Esophagus squamous epithelium (tissue), 4 donors: Measurements from ENCODE around the gene RSPH6A.

Experiments used
- CTCF ChIP-seq, 6 experiments: fragments of 450-650 bp in 4 of 6; fragments of 200-600 bp in 2 of 6; sonication (generic) in 2 of 6; IDR thresholded peaks; one replicate each; pipeline ENCODE4 v1.5.1; 2016 to 2019; ENCODE audit warnings: antibody characterized with exemption in 6 of 6, mild to moderate bottlenecking in 4 of 6, moderate library complexity in 4 of 6
- POLR2A ChIP-seq, 4 donors: fragments of 450-650 bp; IDR thresholded peaks; one replicate each; pipeline ENCODE4 v1.6.1; 2017; ENCODE audit warnings: antibody characterized with exemption in 4 of 4, mild to moderate bottlenecking in 4 of 4, moderate library complexity in 3 of 4

DNA sequence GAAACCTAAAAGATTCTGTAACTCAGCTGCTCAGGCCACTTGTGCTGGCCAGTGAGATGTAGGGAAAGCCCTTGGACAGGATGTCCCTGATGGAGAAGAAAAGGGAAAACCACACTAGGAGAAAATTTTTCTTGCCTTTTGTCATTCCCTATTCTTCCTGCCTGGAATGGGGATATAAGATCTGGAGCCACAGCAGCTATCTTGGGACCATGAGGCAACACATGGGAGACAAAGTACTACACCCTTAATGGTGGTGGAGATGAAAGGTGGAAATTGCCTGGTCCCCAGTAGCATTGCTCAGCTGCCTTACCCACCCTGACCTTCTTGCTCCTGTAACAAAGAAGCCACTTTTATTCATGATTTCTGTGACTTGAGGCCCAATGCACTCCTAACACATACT, 9.4 kb downstream of the RSPH6A start:
- TF ChIP-seq CTCF (IDR thresholded peaks at IDR 0.05) (no peak), POLR2A (IDR thresholded peaks at IDR 0.05) (no peak)
